ENCODE results near the gene TPBGL. TPM values are rescaled to one million over a fixed set of nuclear protein-coding genes. Genes with fewer than 3 reads are reported as not detected.

Gene TPBGL
- total RNA-seq (under 1 TPM; 0.11 to 0.20 TPM), polyA plus RNA-seq (ENCODE audit: insufficient read length in 2 of 2) (1 to 10 TPM; 2.9 to 3.3 TPM)
- long read RNA-seq, donor 1, partial matches to known transcripts, result 0 of 1 reads
- long read RNA-seq, donor 1, other reads (novel, unspliced or antisense), result 0 of 1 reads
- long read RNA-seq, donor 2, partial matches to known transcripts, result 0 of 3 reads
- long read RNA-seq, donor 2, other reads (novel, unspliced or antisense), result 0 of 3 reads
- long read RNA-seq, donor 3, partial matches to known transcripts, result 0 of 1 reads
- long read RNA-seq, donor 3, other reads (novel, unspliced or antisense), result 0 of 1 reads
- long read RNA-seq, donor 4, partial matches to known transcripts, result 0 of 1 reads
- long read RNA-seq, donor 4, other reads (novel, unspliced or antisense), result 0 of 1 reads

DNA sequence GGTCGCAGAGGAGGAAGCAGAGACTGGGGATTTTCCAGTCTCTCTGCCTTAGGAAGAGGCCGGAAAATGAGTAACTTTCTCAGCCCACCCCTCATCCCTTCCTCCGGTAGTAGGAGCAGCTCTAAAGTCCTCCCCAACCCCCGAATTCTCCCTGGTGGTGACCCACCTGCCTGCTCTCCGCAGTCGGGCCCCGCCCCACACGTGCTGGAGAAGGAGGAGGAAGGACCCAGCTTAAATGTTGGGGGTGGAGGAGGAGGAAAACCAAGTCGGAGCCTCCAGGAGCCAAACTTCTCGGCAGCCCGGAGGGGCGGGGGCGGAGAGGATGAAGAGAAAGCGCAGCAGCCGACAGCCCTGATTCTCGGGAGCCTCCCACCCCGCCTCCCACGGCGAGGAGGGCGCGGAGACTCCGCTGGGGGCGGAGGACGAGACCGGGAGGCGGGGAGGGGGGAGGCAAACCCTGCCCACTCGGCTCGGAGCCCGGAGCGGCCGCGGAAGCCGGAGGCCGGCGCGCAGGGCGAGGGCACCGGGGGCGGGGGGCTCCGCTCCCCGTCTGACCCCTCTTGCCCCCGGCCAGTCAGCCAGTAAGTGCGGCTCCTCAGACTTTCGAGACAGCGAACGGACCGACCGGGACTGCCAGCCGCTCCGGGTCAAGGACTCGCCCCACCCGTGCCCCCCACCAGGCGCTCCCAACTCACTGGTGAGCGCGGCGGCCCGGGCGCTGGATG lies at the start of gene TPBGL:
TPBGL (plus strand) TSS at position 464 of the 725 bp plus-strand sequence. CDS start 276 bp downstream, outside the sequence.
- peaks cover 19% of the 10 kb centered on the region for H3K4me1 ChIP-seq (ENCODE audit: control insufficient read depth, insufficient read depth, low read length)
- peak within 1 kb of the TSS; percentile 17 for H3K4me3 ChIP-seq (ENCODE audit: low read depth, low read length)
- under 1% methylated on average over 49 of the region's 58 CpGs for WGBS (ENCODE audit: insufficient coverage)
- no peaks in the 10 kb centered on the region for H3K36me3 ChIP-seq (ENCODE audit: control insufficient read depth, insufficient read depth, low read length)
- H3K27me3 ChIP-seq (ENCODE audit: control insufficient read depth, insufficient read depth, low read length), result peaks cover 24% of the 10 kb centered on the region
- no peaks in the 10 kb centered on the region for H3K9me3 ChIP-seq (ENCODE audit: control insufficient read depth, insufficient read depth, low read length)
- DNase-seq (ENCODE audit: low read depth in 4 of 6, low spot score in 6 of 6), result peak in 2 of 6 donors; percentile 40 to 44
- H3K27ac ChIP-seq (ENCODE audit: low read depth, low read length), result no peak within 1 kb of the TSS

DNA sequence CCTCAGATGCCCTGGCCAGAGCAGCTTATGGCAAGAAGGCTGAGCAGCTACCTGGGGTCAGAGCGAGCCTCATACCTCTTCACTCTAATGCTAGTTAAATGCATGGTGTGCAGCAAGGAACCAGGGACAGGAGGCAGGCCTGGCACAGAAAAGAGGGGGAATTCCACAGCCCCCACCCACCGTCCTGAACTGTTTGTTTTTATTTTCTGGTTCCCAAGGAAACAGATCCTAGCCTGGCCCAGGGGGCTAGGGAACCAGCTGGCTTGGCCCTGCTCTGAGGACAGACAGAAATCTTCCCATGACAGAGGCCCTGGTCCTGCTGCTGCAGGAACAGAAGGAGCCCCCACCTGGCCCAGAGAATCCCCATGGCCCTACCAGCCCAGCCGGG lies 49.2 kb upstream of the TPBGL start:
- DNase-seq (ENCODE audit: low read depth in 4 of 6, low spot score in 6 of 6), result peak in 2 of 6 donors; percentile 29 to 61
- H3K4me1 ChIP-seq (ENCODE audit: control insufficient read depth, insufficient read depth, low read length), result peaks cover 23% of the 10 kb centered on the region

GRCh38 chr11:75193271-75193670 lies 47.3 kb upstream of the TPBGL start:
- H3K4me3 ChIP-seq (ENCODE audit: low read depth, low read length), result no peak overlapping the region
- H3K36me3 ChIP-seq (ENCODE audit: control insufficient read depth, insufficient read depth, low read length), result peaks cover 5% of the 10 kb centered on the region
- no peaks in the 10 kb centered on the region for H3K9me3 ChIP-seq (ENCODE audit: control insufficient read depth, insufficient read depth, low read length)
- H3K27me3 ChIP-seq (ENCODE audit: control insufficient read depth, insufficient read depth, low read length), result no peaks in the 10 kb centered on the region
- peaks cover 27% of the 10 kb centered on the region for H3K4me1 ChIP-seq (ENCODE audit: control insufficient read depth, insufficient read depth, low read length)
- WGBS (ENCODE audit: insufficient coverage), result 97% methylated on average over 14 of the region's 15 CpGs
- no peak for DNase-seq (ENCODE audit: low read depth in 4 of 6, low spot score in 6 of 6)
- no peak overlapping the region for H3K27ac ChIP-seq (ENCODE audit: low read depth, low read length)

More for the DNA sequence above, 49.2 kb upstream of the TPBGL start:
- H3K27ac ChIP-seq (ENCODE audit: low read depth, low read length), result no peak overlapping the region
- no peaks in the 10 kb centered on the region for H3K9me3 ChIP-seq (ENCODE audit: control insufficient read depth, insufficient read depth, low read length)
- H3K36me3 ChIP-seq (ENCODE audit: control insufficient read depth, insufficient read depth, low read length), result peaks cover 5% of the 10 kb centered on the region
- 60% methylated on average over 2 of the region's 3 CpGs for WGBS (ENCODE audit: insufficient coverage)
- H3K4me3 ChIP-seq (ENCODE audit: low read depth, low read length), result no peak overlapping the region
- no peaks in the 10 kb centered on the region for H3K27me3 ChIP-seq (ENCODE audit: control insufficient read depth, insufficient read depth, low read length)

GRCh38 chr11:75193711-75194110 lies 46.9 kb upstream of the TPBGL start:
- H3K4me3 ChIP-seq (ENCODE audit: low read depth, low read length), result no peak overlapping the region
- H3K4me1 ChIP-seq (ENCODE audit: control insufficient read depth, insufficient read depth, low read length), result peaks cover 27% of the 10 kb centered on the region
- DNase-seq (ENCODE audit: low read depth in 4 of 6, low spot score in 6 of 6), result no peak
- no peaks in the 10 kb centered on the region for H3K27me3 ChIP-seq (ENCODE audit: control insufficient read depth, insufficient read depth, low read length)
- 80% methylated on average over 2 of the region's 2 CpGs for WGBS (ENCODE audit: insufficient coverage)
- H3K27ac ChIP-seq (ENCODE audit: low read depth, low read length), result no peak overlapping the region
- peaks cover 5% of the 10 kb centered on the region for H3K36me3 ChIP-seq (ENCODE audit: control insufficient read depth, insufficient read depth, low read length)
- no peaks in the 10 kb centered on the region for H3K9me3 ChIP-seq (ENCODE audit: control insufficient read depth, insufficient read depth, low read length)

DNA sequence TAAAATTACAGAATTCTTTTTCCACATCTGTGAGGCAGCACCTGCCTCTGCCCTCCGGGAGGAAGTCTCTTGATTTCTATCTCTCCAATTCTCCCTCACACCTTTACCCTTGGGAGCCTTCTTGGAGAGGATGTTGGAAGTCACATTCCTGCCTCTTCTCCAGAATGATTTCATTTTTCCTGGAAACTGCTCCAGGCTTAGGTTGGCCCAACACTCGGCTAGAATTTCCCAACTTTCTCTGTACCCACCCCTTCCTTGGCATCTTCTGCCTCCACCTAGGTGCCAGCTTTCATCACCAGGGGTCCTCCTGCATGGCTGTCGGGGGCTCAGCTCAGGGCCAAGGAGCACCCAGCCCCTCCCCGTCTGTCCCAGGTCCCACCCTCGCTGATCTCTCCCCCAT lies 46.4 kb upstream of the TPBGL start:
- no peaks in the 10 kb centered on the region for H3K27me3 ChIP-seq (ENCODE audit: control insufficient read depth, insufficient read depth, low read length)
- no peak overlapping the region for H3K4me3 ChIP-seq (ENCODE audit: low read depth, low read length)
- no peaks in the 10 kb centered on the region for H3K9me3 ChIP-seq (ENCODE audit: control insufficient read depth, insufficient read depth, low read length)
- H3K27ac ChIP-seq (ENCODE audit: low read depth, low read length), result no peak overlapping the region
- DNase-seq (ENCODE audit: low read depth in 4 of 6, low spot score in 6 of 6), result no peak
- WGBS (ENCODE audit: insufficient coverage), result 44% methylated on average over 4 of the region's 5 CpGs
- H3K36me3 ChIP-seq (ENCODE audit: control insufficient read depth, insufficient read depth, low read length), result peaks cover 5% of the 10 kb centered on the region
- peaks cover 27% of the 10 kb centered on the region for H3K4me1 ChIP-seq (ENCODE audit: control insufficient read depth, insufficient read depth, low read length)

GRCh38 chr11:75195167-75195962 lies 45.2 kb upstream of the TPBGL start:
- no peaks in the 10 kb centered on the region for H3K9me3 ChIP-seq (ENCODE audit: control insufficient read depth, insufficient read depth, low read length)
- peak in 3 of 6 donors; percentile 39 to 88 (median 67) for DNase-seq (ENCODE audit: low read depth in 4 of 6, low spot score in 6 of 6)
- no peak overlapping the region for H3K4me3 ChIP-seq (ENCODE audit: low read depth, low read length)
- no peak overlapping the region for H3K27ac ChIP-seq (ENCODE audit: low read depth, low read length)
- 72% methylated on average over 6 of the region's 7 CpGs for WGBS (ENCODE audit: insufficient coverage)
- H3K27me3 ChIP-seq (ENCODE audit: control insufficient read depth, insufficient read depth, low read length), result no peaks in the 10 kb centered on the region
- H3K4me1 ChIP-seq (ENCODE audit: control insufficient read depth, insufficient read depth, low read length), result peaks cover 27% of the 10 kb centered on the region
- H3K36me3 ChIP-seq (ENCODE audit: control insufficient read depth, insufficient read depth, low read length), result peaks cover 5% of the 10 kb centered on the region

DNA sequence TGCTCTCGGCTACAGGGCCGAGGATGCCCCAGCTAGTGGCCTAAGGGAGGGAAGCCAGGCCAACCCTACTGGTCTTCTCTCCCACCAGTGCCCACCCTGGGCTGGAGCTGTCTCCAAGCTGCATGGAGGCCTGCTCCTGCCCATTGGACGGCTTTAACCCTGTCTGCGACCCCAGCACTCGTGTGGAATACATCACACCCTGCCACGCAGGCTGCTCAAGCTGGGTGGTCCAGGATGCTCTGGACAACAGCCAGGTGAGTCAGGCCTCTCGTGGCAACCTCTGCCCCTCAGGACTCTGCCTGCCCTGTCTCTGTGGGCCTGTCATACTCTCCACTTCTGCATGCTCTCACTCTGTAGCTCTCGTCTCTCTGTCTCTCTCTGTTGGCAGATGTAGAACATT lies 44.1 kb upstream of the TPBGL start:
- peaks cover 21% of the 10 kb centered on the region for H3K4me1 ChIP-seq (ENCODE audit: control insufficient read depth, insufficient read depth, low read length)
- no peak for DNase-seq (ENCODE audit: low read depth in 4 of 6, low spot score in 6 of 6)
- no peak overlapping the region for H3K27ac ChIP-seq (ENCODE audit: low read depth, low read length)
- no peaks in the 10 kb centered on the region for H3K9me3 ChIP-seq (ENCODE audit: control insufficient read depth, insufficient read depth, low read length)
- WGBS (ENCODE audit: insufficient coverage), result 62% methylated on average over 7 of the region's 8 CpGs
- H3K36me3 ChIP-seq (ENCODE audit: control insufficient read depth, insufficient read depth, low read length), result peaks cover 5% of the 10 kb centered on the region
- H3K4me3 ChIP-seq (ENCODE audit: low read depth, low read length), result no peak overlapping the region
- H3K27me3 ChIP-seq (ENCODE audit: control insufficient read depth, insufficient read depth, low read length), result no peaks in the 10 kb centered on the region

GRCh38 chr11:75197512-75198277 lies 42.9 kb upstream of the TPBGL start:
- Histone ChIP-seq H3K9me3 (ENCODE audit: control insufficient read depth, insufficient read depth, low read length) (no peaks in the 10 kb centered on the region), H3K27ac (ENCODE audit: low read depth, low read length) (no peak overlapping the region), H3K4me3 (ENCODE audit: low read depth, low read length) (no peak overlapping the region), H3K4me1 (ENCODE audit: control insufficient read depth, insufficient read depth, low read length) (peaks cover 18% of the 10 kb centered on the region), H3K36me3 (ENCODE audit: control insufficient read depth, insufficient read depth, low read length) (peaks cover 5% of the 10 kb centered on the region), H3K27me3 (ENCODE audit: control insufficient read depth, insufficient read depth, low read length) (no peaks in the 10 kb centered on the region)
- WGBS (ENCODE audit: insufficient coverage), result 100% methylated on average over 1 of the region's 4 CpGs
- no peak for DNase-seq (ENCODE audit: low read depth in 4 of 6, low spot score in 6 of 6)
